RCC 7860 (cell line): Measurements from ENCODE around the gene CCR4.
"Not testable (repeated sequence)": the region's sequence is repeated elsewhere in the genome, so short reads cannot be mapped to it uniquely, and the experiment has no call there.

Source experiments
- DNase-seq: peaks from one replicate; pipeline ENCODE4 v3.0.0-alpha.2; 2015; ENCODE audit warnings: low spot score
- FAIRE-seq: peaks from 2 replicates; lab custom pipeline; 2012; peaks lifted over from hg19 to GRCh38; lab: Jason Lieb, UNC

CCR4 gene

GRCh38 chr3:32977861-32978260 is 26.4 kb downstream of the CCR4 start:
- no peak for DNase-seq
- FAIRE-seq = no peak

GRCh38 chr3:32978331-32978730 is 26.9 kb downstream of the CCR4 start:
- FAIRE-seq (no peak), DNase-seq (no peak)

- DNase-seq (no peak), FAIRE-seq (no peak)
Measured at GRCh38 chr3:32983124-32983523, 31.7 kb downstream of the CCR4 start.

- not testable (repeated sequence) for FAIRE-seq, DNase-seq
Measured at GRCh38 chr3:32984918-32985317, 33.5 kb downstream of the CCR4 start.

- FAIRE-seq (no peak), DNase-seq (no peak)
Measured at GRCh38 chr3:32989171-32989570, 37.7 kb downstream of the CCR4 start.

GRCh38 chr3:32990116-32990515 is 38.7 kb downstream of the CCR4 start:
- no peak for DNase-seq
- no peak for FAIRE-seq

- no peak for DNase-seq
- FAIRE-seq = no peak
Measured at GRCh38 chr3:32991781-32992180, 40.3 kb downstream of the CCR4 start.

- FAIRE-seq = no peak
Measured at GRCh38 chr3:32992310-32992686, 40.9 kb downstream of the CCR4 start.

GRCh38 chr3:32994045-32994444 is 42.6 kb downstream of the CCR4 start:
- no peak for FAIRE-seq
- DNase-seq = no peak

More at GRCh38 chr3:32992310-32992686, 40.9 kb downstream of the CCR4 start:
- DNase-seq = no peak

GRCh38 chr3:32995098-32995497 is 43.7 kb downstream of the CCR4 start:
- DNase-seq (no peak), FAIRE-seq (no peak)

GRCh38 chr3:32996048-32996754 is 44.8 kb downstream of the CCR4 start:
- FAIRE-seq (no peak), DNase-seq (no peak)

- FAIRE-seq (no peak), DNase-seq (no peak)
Measured at GRCh38 chr3:32996755-32997091, 45.3 kb downstream of the CCR4 start.

GRCh38 chr3:32998631-32999451 is 47.4 kb downstream of the CCR4 start:
- FAIRE-seq = no peak

GRCh38 chr3:33000691-33001385 is 49.4 kb downstream of the CCR4 start:
- DNase-seq = no peak
- no peak for FAIRE-seq

More at GRCh38 chr3:32998631-32999451, 47.4 kb downstream of the CCR4 start:
- no peak for DNase-seq

- FAIRE-seq = no peak
- no peak for DNase-seq
Measured at GRCh38 chr3:33001889-33002288, 50.4 kb downstream of the CCR4 start.

GRCh38 chr3:33003308-33003707 is 51.9 kb downstream of the CCR4 start:
- FAIRE-seq = no peak

GRCh38 chr3:33004205-33004604 is 52.8 kb downstream of the CCR4 start:
- FAIRE-seq = no peak
- no peak for DNase-seq

More at GRCh38 chr3:33003308-33003707, 51.9 kb downstream of the CCR4 start:
- no peak for DNase-seq

- FAIRE-seq (no peak), DNase-seq (no peak)
Measured at GRCh38 chr3:33004961-33005360, 53.5 kb downstream of the CCR4 start.
